ENCODE results near the gene ISG15. TPM values are rescaled to one million over a fixed set of nuclear protein-coding genes. Genes with fewer than 3 reads are reported as not detected.

ISG15 gene
- total RNA-seq, 1 experiment from 2014 or later: 758 TPM

DNA sequence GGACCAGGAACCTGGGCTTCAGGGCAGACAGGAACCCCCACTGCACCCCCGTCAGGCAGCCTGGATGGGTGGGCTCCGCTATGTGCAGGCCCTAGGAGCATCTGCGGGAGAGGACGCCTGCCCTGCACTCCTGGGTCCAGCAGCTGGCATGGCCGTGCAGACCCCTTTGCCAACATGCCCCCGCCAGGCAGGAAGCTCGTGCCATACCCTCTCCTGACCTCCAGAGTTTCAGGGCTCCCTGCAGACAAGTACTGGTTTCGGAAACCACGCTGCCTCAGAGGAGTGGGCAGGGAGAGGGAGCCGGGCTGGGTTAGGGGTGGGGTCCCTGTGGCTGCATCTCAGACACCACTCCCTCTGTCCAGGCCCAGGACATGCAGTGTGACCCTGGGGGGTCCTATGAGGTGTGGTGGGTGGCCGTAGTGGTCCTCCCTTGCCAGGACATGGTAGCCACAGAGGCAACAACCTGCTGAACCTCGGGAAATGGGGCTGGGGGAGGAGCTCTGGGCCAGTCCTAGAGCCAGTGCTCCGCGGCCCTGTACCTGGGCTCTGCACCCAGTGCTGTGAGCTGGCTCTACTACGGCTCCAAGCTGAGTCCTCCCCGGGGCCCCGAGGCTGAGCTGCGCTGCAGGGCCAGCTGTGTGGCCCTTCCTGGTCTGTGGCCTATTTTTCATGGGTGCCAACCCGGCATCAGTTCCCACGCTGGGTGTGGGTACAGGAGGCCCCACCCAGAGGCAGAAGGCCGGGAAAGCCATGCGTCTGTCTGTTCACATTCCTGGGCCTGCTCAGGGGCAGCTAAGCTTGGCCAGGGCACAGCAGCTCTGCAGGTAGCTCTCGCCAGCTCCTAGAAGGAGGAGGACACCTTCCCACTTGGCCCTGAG is 45.6 kb upstream of the ISG15 start:
- DNase-seq (no peak), ATAC-seq (no peak)
- TF ChIP-seq EZH2phosphoT487 (IDR thresholded peaks at IDR 0.05; ENCODE audit: borderline replicate concordance, low read length) (no peak), EZH2 (IDR thresholded peaks at IDR 0.05; ENCODE audit: low read length, unreplicated experiment) (no peak)
- Histone ChIP-seq H3K4me3 (ENCODE audit: low read length) (peak overlapping the region; percentile 79), H3K9ac (ENCODE audit: low read length) (peak overlapping the region; percentile 99), H3K4me2 (ENCODE audit: low read length) (peak overlapping the region; percentile 98), H3K79me2 (ENCODE audit: low read length) (peaks cover 15% of the 10 kb centered on the region), H3K36me3 (ENCODE audit: low read depth, low read length) (no peaks in the 10 kb centered on the region), H3K27me3 (ENCODE audit: low read length) (no peaks in the 10 kb centered on the region), H3K4me1 (ENCODE audit: insufficient read depth, low read length) (peaks cover 25% of the 10 kb centered on the region), H2AFZ (ENCODE audit: low read length) (no peak overlapping the region), H3K9me2 (replicated peaks; ENCODE audit: low read length) (no peaks in the 10 kb centered on the region), H3K9me3 (ENCODE audit: low read length) (no peaks in the 10 kb centered on the region), H3K27ac (ENCODE audit: low read length) (peak overlapping the region; percentile 99), H4K20me1 (ENCODE audit: low read length) (no peaks in the 10 kb centered on the region), H3F3A (ENCODE audit: low read length, unreplicated experiment) (no peaks in the 10 kb centered on the region)
- ChIA-PET CTCF (interaction anchor here (1.1 kb wide), 2 partner anchors 8 to 97 kb away, joined by 4 to 14 read pairs; no protein-coding TSS in a partner anchor), POLR2A (ENCODE audit: unreplicated experiment) (interaction anchor here (0.6 kb wide), 1 partner anchor 111 kb away, joined by 3 read pairs; no protein-coding TSS in a partner anchor)
- TSS peak; percentile 24 for BruUV-seq (replicated peaks)
- intact Hi-C loops (cut with micrococcal nuclease): no loop called here

- Histone ChIP-seq H4K20me1 (ENCODE audit: low read length) (no peaks in the 10 kb centered on the region), H3F3A (ENCODE audit: low read length, unreplicated experiment) (no peaks in the 10 kb centered on the region), H3K79me2 (ENCODE audit: low read length) (peaks cover 15% of the 10 kb centered on the region), H3K36me3 (ENCODE audit: low read depth, low read length) (no peaks in the 10 kb centered on the region), H3K27me3 (ENCODE audit: low read length) (no peaks in the 10 kb centered on the region), H3K9me3 (ENCODE audit: low read length) (no peaks in the 10 kb centered on the region), H3K27ac (ENCODE audit: low read length) (no peak overlapping the region), H3K4me1 (ENCODE audit: insufficient read depth, low read length) (peaks cover 25% of the 10 kb centered on the region), H2AFZ (ENCODE audit: low read length) (no peak overlapping the region), H3K4me2 (ENCODE audit: low read length) (no peak overlapping the region), H3K4me3 (ENCODE audit: low read length) (no peak overlapping the region), H3K9me2 (replicated peaks; ENCODE audit: low read length) (no peaks in the 10 kb centered on the region), H3K9ac (ENCODE audit: low read length) (no peak overlapping the region)
- ATAC-seq: no peak
- TF ChIP-seq EZH2 (IDR thresholded peaks at IDR 0.05; ENCODE audit: low read length, unreplicated experiment) (no peak), EZH2phosphoT487 (IDR thresholded peaks at IDR 0.05; ENCODE audit: borderline replicate concordance, low read length) (no peak)
- TF ChIP-seq, protein P1, sequence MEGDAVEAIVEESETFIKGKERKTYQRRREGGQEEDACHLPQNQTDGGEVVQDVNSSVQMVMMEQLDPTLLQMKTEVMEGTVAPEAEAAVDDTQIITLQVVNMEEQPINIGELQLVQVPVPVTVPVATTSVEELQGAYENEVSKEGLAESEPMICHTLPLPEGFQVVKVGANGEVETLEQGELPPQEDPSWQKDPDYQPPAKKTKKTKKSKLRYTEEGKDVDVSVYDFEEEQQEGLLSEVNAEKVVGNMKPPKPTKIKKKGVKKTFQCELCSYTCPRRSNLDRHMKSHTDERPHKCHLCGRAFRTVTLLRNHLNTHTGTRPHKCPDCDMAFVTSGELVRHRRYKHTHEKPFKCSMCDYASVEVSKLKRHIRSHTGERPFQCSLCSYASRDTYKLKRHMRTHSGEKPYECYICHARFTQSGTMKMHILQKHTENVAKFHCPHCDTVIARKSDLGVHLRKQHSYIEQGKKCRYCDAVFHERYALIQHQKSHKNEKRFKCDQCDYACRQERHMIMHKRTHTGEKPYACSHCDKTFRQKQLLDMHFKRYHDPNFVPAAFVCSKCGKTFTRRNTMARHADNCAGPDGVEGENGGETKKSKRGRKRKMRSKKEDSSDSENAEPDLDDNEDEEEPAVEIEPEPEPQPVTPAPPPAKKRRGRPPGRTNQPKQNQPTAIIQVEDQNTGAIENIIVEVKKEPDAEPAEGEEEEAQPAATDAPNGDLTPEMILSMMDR (conservative IDR thresholded peaks at IDR 0.05; ENCODE audit: low read depth, low read length): no peak
- CTCF ChIA-PET: no interaction called here
- no peak for DNase-seq
- POLR2A ChIA-PET (ENCODE audit: unreplicated experiment): interaction anchor here (0.6 kb wide), 1 partner anchor 11 kb away, joined by 5 read pairs; no protein-coding TSS in a partner anchor
- intact Hi-C loops (cut with micrococcal nuclease): no loop called here
- no TSS peak for BruUV-seq (replicated peaks)
These were observed 43.9 kb upstream of the ISG15 start for GRCh38 chr1:969260-969855.

- Histone ChIP-seq H3K4me2 (ENCODE audit: low read length) (no peak overlapping the region), H3K27me3 (ENCODE audit: low read length) (no peaks in the 10 kb centered on the region), H3K79me2 (ENCODE audit: low read length) (peaks cover 15% of the 10 kb centered on the region), H3K4me3 (ENCODE audit: low read length) (no peak overlapping the region), H3K27ac (ENCODE audit: low read length) (no peak overlapping the region), H3K9me2 (replicated peaks; ENCODE audit: low read length) (no peaks in the 10 kb centered on the region), H3K4me1 (ENCODE audit: insufficient read depth, low read length) (peaks cover 26% of the 10 kb centered on the region), H2AFZ (ENCODE audit: low read length) (no peak overlapping the region), H4K20me1 (ENCODE audit: low read length) (no peaks in the 10 kb centered on the region), H3K9me3 (ENCODE audit: low read length) (no peaks in the 10 kb centered on the region), H3F3A (ENCODE audit: low read length, unreplicated experiment) (no peaks in the 10 kb centered on the region), H3K36me3 (ENCODE audit: low read depth, low read length) (no peaks in the 10 kb centered on the region), H3K9ac (ENCODE audit: low read length) (no peak overlapping the region)
- no peak for TF ChIP-seq EZH2 (IDR thresholded peaks at IDR 0.05; ENCODE audit: low read length, unreplicated experiment)
- TF ChIP-seq, protein P1 (conservative IDR thresholded peaks at IDR 0.05; ENCODE audit: low read depth, low read length): no peak
- TF ChIP-seq EZH2phosphoT487 (IDR thresholded peaks at IDR 0.05; ENCODE audit: borderline replicate concordance, low read length): no peak
- ChIA-PET POLR2A (ENCODE audit: unreplicated experiment) (no interaction called here), CTCF (no interaction called here)
- DNase-seq: no peak
- intact Hi-C loops (cut with micrococcal nuclease): no loop called here
- no peak for ATAC-seq
- BruUV-seq (replicated peaks): no TSS peak
These were observed 42.9 kb upstream of the ISG15 start for GRCh38 chr1:970242-970972.

All from PC-3 (cell line).